ENCODE measurements around the gene TPI1.

- TF ChIP-seq CTCF (IDR thresholded peaks at IDR 0.05; ENCODE audit: extremely low read depth in 1 of 2, insufficient read depth in 1 of 2, low read depth in 1 of 2, low read length in 2 of 2): no peak
- TF ChIP-seq FOS (IDR thresholded peaks at IDR 0.05; ENCODE audit: borderline replicate concordance, insufficient read depth, low read length): no peak
- TF ChIP-seq POLR2A (IDR thresholded peaks at IDR 0.05; ENCODE audit: low read depth, low read length): no peak
- TF ChIP-seq EZH2 (IDR thresholded peaks at IDR 0.05; ENCODE audit: borderline replicate concordance, low read depth, low read length, severe bottlenecking): no peak
- TF ChIP-seq POLR2AphosphoS5 (IDR thresholded peaks at IDR 0.05; ENCODE audit: insufficient read depth, low read depth, low read length): no peak
- TF ChIP-seq, protein P1, sequence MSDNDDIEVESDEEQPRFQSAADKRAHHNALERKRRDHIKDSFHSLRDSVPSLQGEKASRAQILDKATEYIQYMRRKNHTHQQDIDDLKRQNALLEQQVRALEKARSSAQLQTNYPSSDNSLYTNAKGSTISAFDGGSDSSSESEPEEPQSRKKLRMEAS (IDR thresholded peaks at IDR 0.05; ENCODE audit: insufficient read depth, insufficient read length): no peak
- TF ChIP-seq MYC (IDR thresholded peaks at IDR 0.05; ENCODE audit: low read depth, low read length): no peak
Observed at GRCh38 chr12:6826734-6827436, 40.4 kb upstream of the TPI1 start.
